Suprapubic skin (tissue), 3 donors: ENCODE measurements around the gene NRP2.

Experiments used
- CTCF ChIP-seq, 2 donors: fragments of 200-600 bp in 1 of 2; fragments of 450-650 bp in 1 of 2; sonication (generic) in 1 of 2; IDR thresholded peaks; one replicate each; pipeline ENCODE4 v1.5.1; 2016 to 2019; ENCODE audit warnings: antibody characterized with exemption in 2 of 2, mild to moderate bottlenecking in 1 of 2, moderate library complexity in 1 of 2
- POLR2A ChIP-seq, 2 donors: fragments of 450-650 bp; IDR thresholded peaks; one replicate each; pipeline ENCODE4 v1.6.1; 2017; ENCODE audit warnings: antibody characterized with exemption in 2 of 2, mild to moderate bottlenecking in 2 of 2, moderate library complexity in 2 of 2

- TF ChIP-seq POLR2A (IDR thresholded peaks at IDR 0.05): no peak
- TF ChIP-seq CTCF (IDR thresholded peaks at IDR 0.05): no peak
Measured at GRCh38 chr2:205661281-205661680, 21.0 kb upstream of the NRP2 start.
